ENCODE results near the gene VIT.

VIT gene

GRCh38 chr2:36770542-36771287 lies 74.2 kb downstream of the VIT start:
- DNase-seq = peak; percentile 61

- DNase-seq = no peak
These were observed 75.2 kb downstream of the VIT start for GRCh38 chr2:36771671-36772070.

DNA sequence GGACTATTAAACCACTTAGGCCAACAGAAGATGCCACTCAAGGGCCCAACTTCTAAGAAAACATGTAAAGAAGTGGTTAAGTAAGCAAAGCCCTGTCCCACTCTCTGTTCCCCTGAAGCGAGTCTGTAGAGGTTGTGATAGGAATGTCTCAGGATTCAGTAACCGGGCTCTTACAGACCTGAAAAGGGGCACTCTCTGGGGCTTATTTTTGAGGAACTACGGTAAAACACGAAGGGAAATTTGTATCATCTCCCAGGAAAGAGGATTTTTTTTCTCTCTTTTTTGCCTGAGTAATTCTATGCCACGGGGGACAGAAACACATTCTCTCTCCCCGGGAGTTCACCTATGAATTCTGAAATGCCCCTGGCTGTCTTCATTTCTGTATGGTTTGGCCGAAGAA lies 77.4 kb downstream of the VIT start:
- no peak for DNase-seq

- DNase-seq = no peak
These were observed 78.8 kb downstream of the VIT start for GRCh38 chr2:36775261-36775660.

GRCh38 chr2:36775806-36776205 lies 79.3 kb downstream of the VIT start:
- DNase-seq = no peak

GRCh38 chr2:36777272-36777671 lies 80.8 kb downstream of the VIT start:
- DNase-seq = no peak

DNA sequence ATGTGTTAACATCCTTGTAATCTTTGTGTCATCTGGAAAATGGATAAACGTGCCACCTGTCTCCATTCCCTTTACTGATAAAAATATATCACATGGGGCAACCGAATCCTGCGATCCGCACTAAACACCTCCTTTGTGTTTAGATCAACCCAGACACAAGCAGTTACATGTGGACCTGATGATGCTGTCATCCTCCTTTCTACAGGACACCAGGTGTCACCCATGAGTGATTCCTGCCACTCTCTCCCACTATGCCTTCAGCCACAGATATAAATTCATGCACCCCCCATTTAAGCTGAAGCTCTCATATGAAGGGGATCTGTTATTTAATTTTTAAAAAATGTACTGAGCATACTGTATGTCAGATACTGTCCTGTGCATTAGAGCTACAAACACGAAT lies 81.3 kb downstream of the VIT start:
- DNase-seq = no peak

GRCh38 chr2:36779462-36779861 lies 83.0 kb downstream of the VIT start:
- no peak for DNase-seq

GRCh38 chr2:36780231-36780839 lies 83.8 kb downstream of the VIT start:
- DNase-seq = no peak

- DNase-seq = no peak
These were observed 85.6 kb downstream of the VIT start for GRCh38 chr2:36781907-36782720.

DNA sequence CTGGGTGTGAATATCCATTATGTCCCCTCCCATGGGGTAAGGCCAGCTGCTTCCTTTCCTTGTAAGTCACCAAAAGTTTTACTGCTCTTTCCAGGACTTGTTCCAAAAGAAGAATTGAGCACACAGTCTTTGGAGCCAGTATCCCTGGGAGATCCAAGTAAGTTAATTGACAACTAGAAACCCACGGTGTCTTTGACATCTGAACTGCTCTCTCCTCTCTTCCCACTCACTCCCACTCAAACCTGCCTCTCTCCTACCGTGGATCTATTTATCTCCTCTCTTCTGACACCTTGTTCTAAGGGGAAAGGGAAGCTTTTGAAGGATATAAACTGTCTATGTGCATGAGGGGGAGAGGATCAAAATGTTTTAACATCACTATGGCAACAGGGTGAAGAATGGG lies 86.7 kb downstream of the VIT start:
- DNase-seq = no peak

- peak; percentile 87 for DNase-seq
These were observed 88.8 kb downstream of the VIT start for GRCh38 chr2:36785179-36785795.

DNA sequence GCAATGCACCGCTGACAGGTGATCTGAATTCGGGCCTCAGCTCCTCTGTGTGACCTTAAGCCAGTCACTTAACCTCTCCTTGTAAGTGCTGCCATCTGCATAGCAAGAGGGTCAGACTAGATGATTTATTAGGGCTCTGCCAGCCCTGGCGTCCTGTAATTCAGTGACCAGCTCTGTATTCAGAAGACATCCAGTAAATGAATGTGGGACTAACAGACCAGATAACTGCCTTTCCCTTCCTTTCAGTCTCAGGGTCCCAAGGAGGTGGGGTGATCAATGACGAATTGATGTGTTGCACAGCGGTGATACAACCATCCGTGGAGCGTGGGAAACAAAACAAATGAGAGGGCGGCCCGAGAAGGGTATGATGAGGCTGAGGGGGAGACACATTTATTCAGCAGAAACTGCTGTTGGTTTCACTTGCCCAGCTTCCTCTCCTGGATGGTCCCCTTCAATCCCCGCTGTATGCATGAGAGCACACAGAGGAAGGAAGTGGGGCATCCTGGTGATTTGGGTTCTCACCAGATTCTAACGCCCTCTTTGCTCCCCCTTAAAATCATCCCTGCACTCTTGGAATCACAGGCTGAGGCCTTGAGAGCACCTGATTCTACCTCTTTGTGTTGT lies 92.8 kb downstream of the VIT start:
- DNase-seq = no peak

DNA sequence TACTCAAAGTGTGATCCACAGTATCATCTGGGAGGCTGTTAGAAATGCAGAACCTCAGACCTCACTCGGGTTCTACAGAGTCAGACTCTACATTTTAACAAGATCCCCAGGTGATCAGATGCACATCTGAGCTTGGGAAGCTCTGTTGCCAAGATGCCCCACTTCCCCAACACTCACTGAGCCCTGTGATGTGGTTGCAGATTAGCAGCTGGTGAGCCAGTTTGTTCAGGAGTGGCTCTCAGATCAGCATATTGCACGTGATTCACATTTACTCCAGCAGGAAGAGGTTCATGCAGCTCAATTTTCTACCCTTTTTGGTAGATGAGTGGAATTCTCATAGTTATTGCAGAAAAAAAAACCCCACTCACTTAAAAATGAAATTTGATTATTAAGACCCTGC lies 96.4 kb downstream of the VIT start:
- no peak for DNase-seq

DNA sequence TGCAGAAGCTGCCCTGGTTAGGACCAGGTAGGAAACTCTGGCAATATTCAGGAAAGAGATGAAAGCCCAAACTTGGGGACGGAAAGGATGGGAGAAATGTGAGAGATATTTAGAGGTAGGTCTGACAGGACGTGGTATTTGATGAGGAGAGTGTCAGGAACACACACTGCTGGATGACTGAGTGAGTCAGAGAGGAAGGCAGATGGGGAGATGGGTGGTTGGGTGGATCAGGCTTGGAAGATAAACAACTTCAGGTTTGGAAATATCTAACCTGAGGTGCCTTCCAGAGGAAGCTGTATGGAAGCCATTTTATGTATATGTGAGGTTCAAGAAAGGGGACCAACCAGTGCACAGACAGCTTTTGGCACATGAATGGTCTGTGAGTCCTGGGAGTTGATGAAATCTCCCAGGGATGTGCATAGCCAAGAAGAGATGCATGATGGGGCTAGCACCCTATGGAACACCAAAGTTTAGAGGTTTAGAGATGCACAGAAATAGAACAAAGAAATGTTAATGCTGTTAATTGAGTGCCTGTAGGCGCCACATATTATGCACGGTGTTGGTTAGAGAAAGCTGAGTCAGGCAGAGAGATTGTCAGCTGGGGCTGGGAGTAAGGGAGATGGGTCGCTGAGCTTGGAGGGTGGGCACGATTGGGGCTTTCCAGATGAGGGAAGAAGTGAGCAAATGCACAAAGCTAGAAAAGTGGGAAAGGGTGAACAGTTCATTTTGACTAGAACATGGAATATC lies 101.0 kb downstream of the VIT start:
- DNase-seq = no peak

DNA sequence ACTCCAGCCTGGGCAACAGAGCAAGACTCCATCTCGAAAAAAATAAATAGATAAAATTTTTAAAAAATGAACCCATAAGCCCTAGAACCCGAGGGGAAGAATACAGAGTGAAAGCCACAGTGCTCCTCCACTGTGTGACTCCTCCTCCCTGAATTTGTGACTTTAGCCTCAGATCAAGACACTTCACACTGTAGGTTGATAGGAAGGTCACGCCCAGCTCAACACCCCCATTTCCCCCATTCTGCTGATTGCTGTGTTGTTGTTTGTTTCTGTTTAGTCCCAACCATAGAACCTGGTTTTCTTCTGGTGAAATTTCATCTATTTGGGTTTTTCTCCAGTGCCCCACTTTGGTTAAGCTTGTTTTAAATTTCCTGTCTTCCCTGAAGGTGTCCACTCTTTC lies 102.2 kb downstream of the VIT start:
- DNase-seq = no peak

DNA sequence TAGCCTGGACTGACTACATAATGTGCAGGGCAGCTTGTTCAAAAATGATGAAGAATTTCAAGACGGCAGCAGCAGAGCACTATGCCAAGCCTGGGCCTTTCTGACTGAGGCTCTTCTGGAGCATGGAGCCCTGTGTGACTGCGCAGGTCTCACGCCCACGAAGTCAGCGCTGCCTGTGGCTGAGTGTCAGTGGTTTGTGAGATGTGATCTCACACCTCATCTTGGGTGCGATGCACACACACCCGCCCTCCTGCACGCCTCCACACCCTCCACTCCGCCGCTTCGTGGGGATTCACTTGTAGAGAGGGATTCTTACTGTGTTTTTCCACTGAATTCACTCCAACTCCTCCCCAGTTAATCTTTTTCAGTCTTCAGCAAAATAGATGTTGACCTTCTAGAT lies 103.9 kb downstream of the VIT start:
- peak; percentile 70 for DNase-seq

DNA sequence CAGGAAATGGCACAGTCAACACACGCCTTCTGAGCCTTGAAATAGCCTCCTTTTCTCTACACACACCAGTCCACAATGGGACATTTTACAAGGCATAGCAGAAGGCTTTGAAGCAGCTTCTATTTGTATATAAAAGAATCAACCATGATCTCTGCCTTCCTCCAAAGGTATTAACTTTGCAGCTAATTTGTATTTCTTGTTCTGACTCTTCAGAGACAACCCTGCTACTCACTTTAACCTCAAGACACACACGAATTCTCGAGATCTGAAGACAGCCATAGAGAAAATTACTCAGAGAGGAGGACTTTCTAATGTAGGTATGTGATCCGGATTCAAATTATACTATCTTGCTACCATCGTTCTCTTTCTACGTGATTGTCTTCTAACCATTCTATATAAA lies 104.6 kb downstream of the VIT start:
- no peak for DNase-seq

DNA sequence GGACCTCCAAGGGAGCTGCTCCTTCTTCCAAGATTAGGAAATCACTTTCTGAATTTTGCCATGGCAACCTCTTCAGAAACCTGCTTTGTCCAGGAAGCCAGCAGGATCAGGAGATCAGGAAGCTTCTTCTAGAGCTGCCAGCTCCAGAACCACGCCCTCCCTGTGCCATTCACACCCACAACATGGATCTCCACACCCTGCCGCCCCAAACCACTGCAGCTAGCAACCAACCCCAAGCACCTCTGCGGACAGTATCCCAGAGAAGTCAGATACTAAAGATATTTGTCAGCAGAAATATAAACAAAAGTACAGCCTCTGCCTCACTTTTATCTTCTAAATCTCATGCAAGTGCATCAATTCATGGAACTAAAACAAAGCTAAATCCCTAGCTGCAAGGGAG lies 106.4 kb downstream of the VIT start:
- no peak for DNase-seq

DNA sequence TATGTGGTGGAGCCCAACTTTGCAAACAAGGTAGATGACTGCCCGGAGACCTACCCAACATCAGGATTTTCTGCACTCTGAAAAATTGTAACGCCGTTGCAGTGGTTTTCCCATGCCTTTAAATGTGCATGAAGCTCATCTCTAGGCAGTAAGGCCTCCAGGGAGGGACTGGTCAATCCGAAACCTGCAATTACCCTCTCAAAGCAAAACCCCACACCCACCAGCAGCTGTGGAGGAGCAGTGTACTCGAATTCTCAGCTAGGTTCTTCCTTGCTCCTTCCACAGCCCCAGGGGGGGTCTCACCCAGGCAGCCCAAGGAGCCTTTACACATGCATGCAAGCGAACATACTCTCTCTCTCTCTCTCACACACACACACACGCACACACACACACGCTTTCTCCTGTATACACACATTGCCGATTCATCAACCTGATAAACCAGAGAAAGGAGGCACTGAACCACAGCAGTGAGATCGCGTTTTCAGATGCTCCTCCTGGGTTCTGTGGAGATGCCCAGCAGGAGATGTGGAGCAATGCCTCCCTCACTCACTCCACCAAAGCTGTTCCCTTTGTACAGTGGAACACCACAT lies 109.2 kb downstream of the VIT start:
- DNase-seq = no peak

- DNase-seq = no peak
These were observed 110.8 kb downstream of the VIT start for GRCh38 chr2:36807223-36807886.

Measured in activated CD8-positive, alpha-beta memory T cell treated with anti-CD3 and anti-CD28 coated beads for 24 hours (primary cell).